ENCODE measurements around the gene N4BP3. TPM values are rescaled to one million over a fixed set of nuclear protein-coding genes. Genes with fewer than 3 reads are reported as not detected.
A peak's percentile ranks its signal among the peaks of the same experiment; 100 is the strongest.

The N4BP3 gene
- total RNA-seq, 3 donors from 2014 or later (not counting 1 experiment from before 2014, with no cell fraction given) = 5.6 to 16.9 (median 9.0) TPM

DNA sequence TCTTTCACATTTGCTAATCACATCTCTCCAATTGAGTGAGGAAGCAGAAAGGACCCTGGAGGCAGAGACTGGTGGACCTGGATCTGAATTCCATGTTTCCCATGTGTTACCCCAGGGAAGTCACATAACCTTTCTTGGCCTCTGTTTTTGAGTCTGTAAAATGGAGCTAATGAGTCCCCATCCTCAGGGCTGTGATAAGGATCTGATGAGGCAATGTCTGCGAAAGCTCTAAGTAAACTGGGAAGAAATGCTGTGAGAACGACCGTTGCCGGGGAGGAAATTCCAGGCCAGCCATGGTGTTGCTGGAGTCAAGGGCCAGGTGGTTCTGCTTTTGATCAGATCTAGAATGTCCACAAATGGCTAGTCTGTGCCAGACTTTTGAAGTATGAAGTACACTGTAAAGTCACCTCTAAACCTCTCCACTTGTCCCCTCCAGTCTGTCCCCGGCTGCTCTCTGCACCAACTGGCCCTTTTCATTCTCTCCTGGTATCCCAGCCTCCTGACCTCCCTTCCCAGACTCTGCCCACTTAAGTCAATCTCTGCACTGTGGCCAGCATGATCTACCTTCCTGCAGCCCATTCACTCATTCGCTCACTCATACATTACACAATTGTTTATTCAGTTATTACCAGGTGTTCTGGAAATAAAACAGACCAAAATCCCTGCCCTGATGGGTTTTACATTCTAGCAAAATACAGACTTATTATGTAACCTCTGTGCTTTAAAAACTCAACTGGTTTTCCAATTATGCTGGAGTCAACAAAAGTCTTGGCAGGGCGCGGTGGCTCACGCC is 32.5 kb upstream of the N4BP3 start:
- WGBS (ENCODE audit: insufficient coverage) = 94% methylated on average over 9 of the region's 9 CpGs
- intact Hi-C loops (cut with micrococcal nuclease) = no loop called here

DNA sequence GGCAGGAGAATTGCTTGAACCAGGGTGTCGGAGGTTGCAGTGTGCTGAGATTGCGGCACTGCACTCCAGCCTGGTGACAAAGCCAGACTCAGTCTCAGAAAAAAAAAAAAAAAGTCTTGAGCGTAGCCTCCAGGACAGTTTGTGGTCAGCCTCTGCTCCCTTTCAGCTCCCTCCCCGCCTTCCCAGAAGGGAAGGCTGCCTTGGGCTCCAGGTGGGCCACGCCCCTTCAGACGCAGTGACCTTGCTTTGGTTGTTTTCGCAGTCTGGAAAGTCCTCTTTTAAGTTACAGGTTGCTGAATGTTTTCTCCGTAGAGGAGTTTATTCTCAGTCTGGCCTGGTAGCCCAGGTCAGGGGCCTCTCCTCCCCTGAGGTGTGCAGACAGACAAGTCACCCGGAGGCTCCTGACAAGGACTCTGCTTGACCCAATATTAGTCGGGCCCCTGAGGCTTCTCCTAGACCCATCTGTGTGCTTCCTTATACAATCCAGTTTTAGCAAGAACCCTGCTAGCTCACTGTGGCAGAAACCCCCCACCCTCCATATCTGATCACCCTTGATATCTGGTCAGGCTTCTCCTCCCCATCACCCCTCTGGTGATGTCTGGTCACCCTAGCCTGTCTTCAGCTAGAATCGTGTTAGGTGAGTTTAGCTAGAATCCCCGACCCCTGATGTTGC is 31.6 kb upstream of the N4BP3 start:
- H3K4me3 Mint-ChIP-seq = no peak overlapping the region
- Histone ChIP-seq H3K27me3 (ENCODE audit: control insufficient read depth, insufficient read depth, low read length) (no peaks in the 10 kb centered on the region), H3K36me3 (ENCODE audit: control insufficient read depth, insufficient read depth, low read length) (no peaks in the 10 kb centered on the region), H3K9me3 (ENCODE audit: control insufficient read depth, insufficient read depth, low read length) (no peaks in the 10 kb centered on the region), H3K4me3 (ENCODE audit: low read length) (no peak overlapping the region), H3K27ac (ENCODE audit: low read length) (no peak overlapping the region), H3K4me1 (ENCODE audit: control insufficient read depth, insufficient read depth, low read length) (no peaks in the 10 kb centered on the region)
- peak in 1 of 3 donors; percentile 19 for ATAC-seq
- 86% methylated on average over 12 of the region's 12 CpGs for WGBS (ENCODE audit: insufficient coverage)
- H3K27me3 Mint-ChIP-seq (ENCODE audit: low read depth in 2 of 2) = peaks cover 17 to 33% of the 10 kb centered on the region in 2 donors
- H3K4me1 Mint-ChIP-seq = no peaks in the 10 kb centered on the region
- TF ChIP-seq, protein P1, sequence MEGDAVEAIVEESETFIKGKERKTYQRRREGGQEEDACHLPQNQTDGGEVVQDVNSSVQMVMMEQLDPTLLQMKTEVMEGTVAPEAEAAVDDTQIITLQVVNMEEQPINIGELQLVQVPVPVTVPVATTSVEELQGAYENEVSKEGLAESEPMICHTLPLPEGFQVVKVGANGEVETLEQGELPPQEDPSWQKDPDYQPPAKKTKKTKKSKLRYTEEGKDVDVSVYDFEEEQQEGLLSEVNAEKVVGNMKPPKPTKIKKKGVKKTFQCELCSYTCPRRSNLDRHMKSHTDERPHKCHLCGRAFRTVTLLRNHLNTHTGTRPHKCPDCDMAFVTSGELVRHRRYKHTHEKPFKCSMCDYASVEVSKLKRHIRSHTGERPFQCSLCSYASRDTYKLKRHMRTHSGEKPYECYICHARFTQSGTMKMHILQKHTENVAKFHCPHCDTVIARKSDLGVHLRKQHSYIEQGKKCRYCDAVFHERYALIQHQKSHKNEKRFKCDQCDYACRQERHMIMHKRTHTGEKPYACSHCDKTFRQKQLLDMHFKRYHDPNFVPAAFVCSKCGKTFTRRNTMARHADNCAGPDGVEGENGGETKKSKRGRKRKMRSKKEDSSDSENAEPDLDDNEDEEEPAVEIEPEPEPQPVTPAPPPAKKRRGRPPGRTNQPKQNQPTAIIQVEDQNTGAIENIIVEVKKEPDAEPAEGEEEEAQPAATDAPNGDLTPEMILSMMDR (IDR thresholded peaks at IDR 0.05) = no peak
- intact Hi-C loops (cut with micrococcal nuclease) = no loop called here
- DNase-seq = no peak
- H3K9me3 Mint-ChIP-seq = no peaks in the 10 kb centered on the region
- no peak overlapping the region for H3K27ac Mint-ChIP-seq
- H3K36me3 Mint-ChIP-seq = no peaks in the 10 kb centered on the region

More for the DNA sequence above, 32.5 kb upstream of the N4BP3 start:
- Histone ChIP-seq H3K9me3 (ENCODE audit: control insufficient read depth, insufficient read depth, low read length) (no peaks in the 10 kb centered on the region), H3K27ac (ENCODE audit: low read length) (no peak overlapping the region), H3K27me3 (ENCODE audit: control insufficient read depth, insufficient read depth, low read length) (no peaks in the 10 kb centered on the region), H3K36me3 (ENCODE audit: control insufficient read depth, insufficient read depth, low read length) (no peaks in the 10 kb centered on the region), H3K4me3 (ENCODE audit: low read length) (no peak overlapping the region), H3K4me1 (ENCODE audit: control insufficient read depth, insufficient read depth, low read length) (peaks cover 3% of the 10 kb centered on the region)
- Mint-ChIP-seq H3K36me3 (no peaks in the 10 kb centered on the region), H3K9me3 (no peaks in the 10 kb centered on the region), H3K4me1 (no peaks in the 10 kb centered on the region), H3K4me3 (no peak overlapping the region), H3K27ac (no peak overlapping the region), H3K27me3 (ENCODE audit: low read depth in 2 of 2) (peaks cover 22 to 31% of the 10 kb centered on the region in 2 donors)
- ATAC-seq (no peak), DNase-seq (no peak)
- TF ChIP-seq, protein P1 (IDR thresholded peaks at IDR 0.05) = no peak

DNA sequence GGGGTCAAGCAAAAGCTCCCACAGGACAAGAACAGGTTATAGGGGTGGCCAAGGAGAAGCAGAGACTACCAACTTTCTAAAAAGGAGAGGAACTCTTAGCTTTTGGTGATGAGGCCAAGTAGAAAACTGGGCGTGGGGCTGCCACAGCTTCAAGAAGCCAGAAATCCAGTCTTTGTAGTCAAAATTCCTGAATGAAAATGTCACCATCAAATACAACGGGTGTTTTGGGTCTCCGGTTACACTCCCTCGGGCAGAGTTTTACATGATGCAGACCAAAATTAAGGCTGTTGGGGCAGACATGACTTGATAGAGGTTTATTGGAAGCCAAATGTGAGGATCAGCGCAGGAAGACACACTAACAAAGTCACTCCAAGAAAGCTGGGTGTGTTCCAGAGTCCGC is 29.4 kb upstream of the N4BP3 start:
- H3K4me3 Mint-ChIP-seq = no peak overlapping the region
- H3K4me1 Mint-ChIP-seq = no peaks in the 10 kb centered on the region
- WGBS (ENCODE audit: insufficient coverage) = 94% methylated on average over 6 of the region's 6 CpGs
- peaks cover 22 to 28% of the 10 kb centered on the region in 2 donors for H3K27me3 Mint-ChIP-seq (ENCODE audit: low read depth in 2 of 2)
- Histone ChIP-seq H3K9me3 (ENCODE audit: control insufficient read depth, insufficient read depth, low read length) (no peaks in the 10 kb centered on the region), H3K4me3 (ENCODE audit: low read length) (no peak overlapping the region), H3K27ac (ENCODE audit: low read length) (no peak overlapping the region), H3K4me1 (ENCODE audit: control insufficient read depth, insufficient read depth, low read length) (no peaks in the 10 kb centered on the region), H3K36me3 (ENCODE audit: control insufficient read depth, insufficient read depth, low read length) (no peaks in the 10 kb centered on the region), H3K27me3 (ENCODE audit: control insufficient read depth, insufficient read depth, low read length) (no peaks in the 10 kb centered on the region)
- no peaks in the 10 kb centered on the region for H3K9me3 Mint-ChIP-seq
- TF ChIP-seq, protein P1 (IDR thresholded peaks at IDR 0.05) = no peak
- no peak overlapping the region for H3K27ac Mint-ChIP-seq
- no peak for ATAC-seq
- intact Hi-C loops (cut with micrococcal nuclease) = no loop called here
- no peaks in the 10 kb centered on the region for H3K36me3 Mint-ChIP-seq
- DNase-seq = no peak
